Stimulated activated CD4-positive, alpha-beta T cell treated with anti-CD3 and anti-CD28 coated beads, TNF-alpha, amount 100 ng/mL, for 4 hours (primary cell): ENCODE measurements around the gene ABCG1.
"Not testable (repeated sequence)": the region's sequence is repeated elsewhere in the genome, so short reads cannot be mapped to it uniquely, and the experiment has no call there.

Experiments used
- DNase-seq, 3 experiments: peaks; one replicate each; pipeline ENCODE4 v3.0.0-alpha.2; 2020; ENCODE audit warnings: low read depth in 3 of 3

The ABCG1 gene

GRCh38 chr21:42291003-42291750, 72.2 kb downstream of the ABCG1 start:
- no peak for DNase-seq

- no peak for DNase-seq
Observed at GRCh38 chr21:42291751-42292562, 73.0 kb downstream of the ABCG1 start.

GRCh38 chr21:42292563-42293142, 73.7 kb downstream of the ABCG1 start:
- not testable (repeated sequence) for DNase-seq

GRCh38 chr21:42293649-42294272, 74.8 kb downstream of the ABCG1 start:
- DNase-seq: no peak

- no peak for DNase-seq
Observed at GRCh38 chr21:42294273-42294880, 75.4 kb downstream of the ABCG1 start.

- no peak for DNase-seq
Observed at GRCh38 chr21:42295845-42296244, 76.9 kb downstream of the ABCG1 start.

GRCh38 chr21:42296501-42296900, 77.6 kb downstream of the ABCG1 start:
- DNase-seq: no peak

GRCh38 chr21:42297377-42297776, 78.4 kb downstream of the ABCG1 start:
- no peak for DNase-seq

- DNase-seq: no peak
Observed at GRCh38 chr21:42298237-42298636, 79.3 kb downstream of the ABCG1 start.

GRCh38 chr21:42298657-42299056, 79.7 kb downstream of the ABCG1 start:
- no peak for DNase-seq

GRCh38 chr21:42299324-42300044, 80.5 kb downstream of the ABCG1 start:
- DNase-seq: no peak

GRCh38 chr21:42300045-42300583, 81.2 kb downstream of the ABCG1 start:
- DNase-seq: no peak

GRCh38 chr21:42300956-42301355, 82.0 kb downstream of the ABCG1 start:
- no peak for DNase-seq

GRCh38 chr21:42301371-42302075, 82.6 kb downstream of the ABCG1 start:
- no peak for DNase-seq

- no peak for DNase-seq
Observed at GRCh38 chr21:42302076-42302650, 83.2 kb downstream of the ABCG1 start.

- DNase-seq: no peak
Observed at GRCh38 chr21:42302794-42303193, 83.9 kb downstream of the ABCG1 start.

GRCh38 chr21:42303443-42303842, 84.5 kb downstream of the ABCG1 start:
- DNase-seq: no peak

GRCh38 chr21:42304556-42305454, 85.9 kb downstream of the ABCG1 start:
- DNase-seq: no peak

GRCh38 chr21:42305707-42306147, 86.8 kb downstream of the ABCG1 start:
- DNase-seq: no peak
